Uterine smooth muscle cell (primary cell): ENCODE results near the gene SLFN12. TPM values are rescaled to one million over a fixed set of nuclear protein-coding genes. Genes with fewer than 3 reads are reported as not detected.

Experiments
- total RNA-seq: library from RNA; depleted of rRNA; stranded (reverse); fragments of >200 nt; gene quantifications from 2 replicates; pipeline ENCODE4 v1.2.3, GENCODE V29; 2014

SLFN12 gene
- total RNA-seq = 18.7 and 20.3 TPM in 2 replicates

GRCh38 chr17:35432176-35433074 lies at the start of gene SLFN12:
SLFN12 (minus strand) TSS chr17:35432500; CDS start chr17:35423028, 9,472 bp downstream.

GRCh38 chr17:35448214-35448898 lies 16.1 kb upstream of the SLFN12 start, which contains the start of gene SLFN13:
SLFN13 (minus strand) TSS chr17:35448766; CDS start chr17:35445680, 3,086 bp downstream.

GRCh38 chr17:35373534-35373983 lies 58.7 kb downstream of the SLFN12 start, which contains the start of gene SLFN11:
SLFN11 (minus strand) TSS chr17:35373621; CDS start chr17:35363807, 9,814 bp downstream.

Other genes with a start within 250 kb of the SLFN12 start
- not detected in 2 replicates for gene SLC35G3, start 238.1 kb downstream of the SLFN12 start, total RNA-seq
- gene SLFN5, start 189.4 kb downstream of the SLFN12 start, total RNA-seq = 139 and 188 TPM in 2 replicates
- gene SLFN11, start 58.9 kb downstream of the SLFN12 start, total RNA-seq = 141 and 147 TPM in 2 replicates
- 4.3 and 5.0 TPM in 2 replicates for gene SLFN13, start 16.3 kb upstream of the SLFN12 start, total RNA-seq
- under 0.01 and 0.11 TPM in 2 replicates for gene SLFN12L, start 105.2 kb upstream of the SLFN12 start, total RNA-seq
- not detected in 2 replicates for gene SLFN14, start 128.3 kb upstream of the SLFN12 start, total RNA-seq
- 3.7 and 4.5 TPM in 2 replicates for gene PEX12, start 146.1 kb upstream of the SLFN12 start, total RNA-seq
- 78.5 and 88.4 TPM in 2 replicates for gene AP2B1, start 154.8 kb upstream of the SLFN12 start, total RNA-seq